Measurements from ENCODE around the gene NCAPD3.
A peak's percentile ranks its signal among the peaks of the same experiment; 100 is the strongest.
"Not testable (repeated sequence)": the region's sequence is repeated elsewhere in the genome, so short reads cannot be mapped to it uniquely, and the experiment has no call there.

NCAPD3 gene

GRCh38 chr11:134138376-134138775 is 85.4 kb downstream of the NCAPD3 start:
- H3K9me3 Mint-ChIP-seq, result peaks cover 6% of the 10 kb centered on the region
- ATAC-seq (ENCODE audit: low read depth) (no peak), DNase-seq (ENCODE audit: low spot score in 2 of 2) (no peak)
- H3K36me3 Mint-ChIP-seq, result peaks cover 21% of the 10 kb centered on the region
- peaks cover 2% of the 10 kb centered on the region for H3K4me1 Mint-ChIP-seq
- peaks cover 3% of the 10 kb centered on the region for H3K27me3 Mint-ChIP-seq
- H3K4me3 Mint-ChIP-seq, result no peak overlapping the region
- H3K27ac Mint-ChIP-seq, result no peak overlapping the region

GRCh38 chr11:134134167-134134566 is 89.6 kb downstream of the NCAPD3 start:
- DNase-seq (ENCODE audit: low spot score in 2 of 2), result no peak
- Mint-ChIP-seq H3K4me3 (no peak overlapping the region), H3K27ac (no peak overlapping the region), H3K27me3 (no peaks in the 10 kb centered on the region), H3K36me3 (peaks cover 15% of the 10 kb centered on the region), H3K9me3 (peaks cover 16% of the 10 kb centered on the region), H3K4me1 (peaks cover under 1% of the 10 kb centered on the region)
- ATAC-seq (ENCODE audit: low read depth), result no peak

GRCh38 chr11:134132808-134133207 is 91.0 kb downstream of the NCAPD3 start:
- no peak for ATAC-seq (ENCODE audit: low read depth)
- DNase-seq (ENCODE audit: low spot score in 2 of 2), result no peak
- H3K36me3 Mint-ChIP-seq, result peaks cover 19% of the 10 kb centered on the region
- H3K4me3 Mint-ChIP-seq, result no peak overlapping the region
- H3K4me1 Mint-ChIP-seq, result peaks cover 2% of the 10 kb centered on the region
- no peak overlapping the region for H3K27ac Mint-ChIP-seq
- peaks cover 18% of the 10 kb centered on the region for H3K9me3 Mint-ChIP-seq
- H3K27me3 Mint-ChIP-seq, result no peaks in the 10 kb centered on the region

- H3K4me1 Mint-ChIP-seq, result peaks cover 5% of the 10 kb centered on the region
- ATAC-seq (ENCODE audit: low read depth), result no peak
- no peak overlapping the region for H3K27ac Mint-ChIP-seq
These were observed 92.0 kb downstream of the NCAPD3 start for GRCh38 chr11:134131628-134132244.

GRCh38 chr11:134126217-134126822 is 97.4 kb downstream of the NCAPD3 start:
- peaks cover 20% of the 10 kb centered on the region for H3K36me3 Mint-ChIP-seq
- H3K4me1 Mint-ChIP-seq, result peaks cover 23% of the 10 kb centered on the region
- H3K27me3 Mint-ChIP-seq, result peaks cover 2% of the 10 kb centered on the region
- H3K4me3 Mint-ChIP-seq, result no peak overlapping the region
- H3K9me3 Mint-ChIP-seq, result peaks cover 3% of the 10 kb centered on the region
- DNase-seq (ENCODE audit: low spot score in 2 of 2), result no peak
- no peak for ATAC-seq (ENCODE audit: low read depth)
- no peak overlapping the region for H3K27ac Mint-ChIP-seq

More at GRCh38 chr11:134131628-134132244, 92.0 kb downstream of the NCAPD3 start:
- Mint-ChIP-seq H3K36me3 (peaks cover 21% of the 10 kb centered on the region), H3K4me3 (no peak overlapping the region), H3K27me3 (no peaks in the 10 kb centered on the region), H3K9me3 (peaks cover 18% of the 10 kb centered on the region)
- no peak for DNase-seq (ENCODE audit: low spot score in 2 of 2)

DNA sequence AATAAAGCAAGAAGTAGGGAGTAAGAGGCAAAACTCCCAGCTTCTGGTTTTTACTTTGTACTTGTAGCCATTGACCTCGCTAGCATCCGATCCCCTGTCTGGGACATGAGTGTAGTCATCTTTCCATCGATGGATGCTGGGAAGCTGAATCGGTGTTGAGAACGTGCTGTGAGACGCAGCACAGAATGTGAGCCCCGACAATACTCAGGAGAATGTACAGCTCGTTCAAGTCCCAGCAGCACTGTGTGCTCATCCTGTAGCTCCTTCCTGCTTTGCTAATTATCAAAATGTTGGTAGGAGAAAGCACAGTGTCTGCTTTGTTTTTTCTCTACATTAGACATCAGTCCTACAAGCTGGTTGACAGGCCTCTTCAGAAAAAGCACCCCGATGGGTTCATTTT is 98.3 kb downstream of the NCAPD3 start:
- H3K27me3 Mint-ChIP-seq, result peaks cover 2% of the 10 kb centered on the region
- no peak overlapping the region for H3K4me3 Mint-ChIP-seq
- peaks cover 2% of the 10 kb centered on the region for H3K9me3 Mint-ChIP-seq
- ATAC-seq (ENCODE audit: low read depth) (no peak), DNase-seq (ENCODE audit: low spot score in 2 of 2) (no peak)
- H3K36me3 Mint-ChIP-seq, result peaks cover 19% of the 10 kb centered on the region
- H3K27ac Mint-ChIP-seq, result peak overlapping the region; percentile 45
- peaks cover 23% of the 10 kb centered on the region for H3K4me1 Mint-ChIP-seq

- H3K4me1 Mint-ChIP-seq, result peaks cover 23% of the 10 kb centered on the region
- H3K27ac Mint-ChIP-seq, result peak overlapping the region; percentile 45
- DNase-seq (ENCODE audit: low spot score in 2 of 2) (no peak), ATAC-seq (ENCODE audit: low read depth) (peak; percentile 46)
- H3K9me3 Mint-ChIP-seq, result peaks cover 2% of the 10 kb centered on the region
- H3K27me3 Mint-ChIP-seq, result peaks cover 2% of the 10 kb centered on the region
- peaks cover 19% of the 10 kb centered on the region for H3K36me3 Mint-ChIP-seq
- H3K4me3 Mint-ChIP-seq, result peak overlapping the region; percentile 58
These were observed 98.9 kb downstream of the NCAPD3 start for GRCh38 chr11:134124660-134125451.

DNA sequence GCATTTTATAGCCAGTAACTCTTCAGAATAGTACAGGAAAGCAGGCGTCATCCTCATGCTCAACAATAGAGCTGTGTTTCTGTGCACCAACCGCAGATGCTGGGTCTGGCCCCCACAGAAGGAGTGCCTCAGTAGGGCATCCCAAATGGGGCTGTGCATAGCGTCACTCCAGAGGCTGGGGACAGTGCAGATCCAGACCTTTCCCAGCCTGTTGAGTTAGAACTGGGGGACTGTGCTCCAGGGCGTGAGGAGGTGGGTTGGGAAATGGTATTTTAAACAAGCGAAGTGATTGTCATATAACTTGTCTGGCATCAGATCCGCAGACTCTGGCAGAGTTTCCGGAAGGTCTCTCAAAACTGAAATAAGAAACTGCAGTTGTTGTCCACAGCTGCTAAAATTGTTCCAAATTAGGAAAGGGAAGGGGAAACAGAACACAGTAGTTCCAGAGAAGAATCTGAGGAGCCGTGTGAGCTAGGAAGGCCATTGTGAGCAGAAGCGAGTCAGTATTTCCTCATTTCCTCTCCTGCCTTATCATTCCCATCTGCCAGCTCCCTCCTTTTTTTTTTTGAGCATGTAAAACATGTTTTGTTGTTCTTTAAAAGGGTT is 102.7 kb downstream of the NCAPD3 start:
- no peak for ATAC-seq (ENCODE audit: low read depth)
- H3K4me1 Mint-ChIP-seq, result peaks cover 23% of the 10 kb centered on the region
- H3K27me3 Mint-ChIP-seq, result peaks cover 4% of the 10 kb centered on the region
- no peak overlapping the region for H3K4me3 Mint-ChIP-seq
- H3K9me3 Mint-ChIP-seq, result no peaks in the 10 kb centered on the region
- H3K36me3 Mint-ChIP-seq, result peaks cover 15% of the 10 kb centered on the region
- no peak for DNase-seq (ENCODE audit: low spot score in 2 of 2)
- H3K27ac Mint-ChIP-seq, result no peak overlapping the region

DNA sequence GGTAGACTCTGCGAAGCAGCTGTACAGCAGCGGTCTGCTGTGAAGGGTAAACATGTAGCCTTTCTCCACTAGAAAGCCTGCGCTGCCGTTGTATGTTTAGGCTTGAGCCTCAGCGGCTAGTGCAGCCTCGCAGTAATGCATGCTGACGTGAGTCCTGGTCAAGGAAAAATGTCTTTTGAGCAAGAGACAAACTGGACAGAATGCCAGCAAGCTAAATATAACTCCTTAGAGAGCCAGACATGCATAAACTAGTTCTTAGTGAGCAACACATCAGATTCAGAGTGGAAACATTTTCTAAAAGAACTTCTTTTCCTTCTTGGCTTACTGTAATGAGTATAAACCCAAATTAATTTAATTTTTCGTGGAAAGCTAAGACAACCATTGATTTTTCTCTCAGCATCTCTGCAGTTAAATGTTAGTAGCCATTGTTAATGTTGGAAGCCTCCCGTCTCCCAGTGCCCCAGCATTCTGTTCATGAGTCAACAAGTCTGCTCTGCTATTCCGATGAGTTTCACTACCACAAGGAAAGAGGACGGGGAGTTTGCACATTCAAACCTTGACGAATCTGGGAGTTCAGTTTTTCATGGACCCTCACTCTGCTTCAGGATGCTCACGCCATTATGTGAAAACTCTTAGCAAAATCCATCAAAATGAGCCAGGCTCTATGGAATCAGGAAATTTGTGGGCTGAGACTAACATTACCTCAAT is 103.5 kb downstream of the NCAPD3 start:
- H3K36me3 Mint-ChIP-seq, result peaks cover 9% of the 10 kb centered on the region
- no peak overlapping the region for H3K27ac Mint-ChIP-seq
- H3K27me3 Mint-ChIP-seq, result peaks cover 3% of the 10 kb centered on the region
- no peaks in the 10 kb centered on the region for H3K9me3 Mint-ChIP-seq
- H3K4me1 Mint-ChIP-seq, result peaks cover 20% of the 10 kb centered on the region
- no peak overlapping the region for H3K4me3 Mint-ChIP-seq
- DNase-seq (ENCODE audit: low spot score in 2 of 2) (no peak), ATAC-seq (ENCODE audit: low read depth) (no peak)

DNA sequence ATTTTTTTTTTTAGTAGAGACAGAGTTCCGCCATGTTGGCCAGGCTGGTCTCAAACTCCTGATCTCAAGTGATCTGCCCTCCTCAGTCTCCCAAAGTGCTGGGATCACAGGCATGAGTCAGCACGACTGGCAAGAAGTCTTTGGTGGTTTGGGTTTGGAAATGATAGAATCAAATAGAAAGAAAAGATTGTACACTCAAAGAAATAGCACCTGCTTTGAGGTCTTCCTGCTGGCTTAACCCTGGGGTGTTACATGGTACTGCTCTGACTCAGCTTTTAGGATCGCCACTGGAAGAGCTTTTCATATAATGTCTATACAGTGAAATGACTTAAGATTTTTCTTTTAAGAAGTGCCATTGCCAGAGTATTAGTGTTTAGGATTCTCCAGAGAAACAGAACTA is 104.7 kb downstream of the NCAPD3 start:
- no peak for DNase-seq (ENCODE audit: low spot score in 2 of 2)
- H3K9me3 Mint-ChIP-seq, result no peaks in the 10 kb centered on the region
- H3K4me1 Mint-ChIP-seq, result peaks cover 16% of the 10 kb centered on the region
- H3K27me3 Mint-ChIP-seq, result peaks cover 3% of the 10 kb centered on the region
- no peak overlapping the region for H3K27ac Mint-ChIP-seq
- no peak for ATAC-seq (ENCODE audit: low read depth)
- no peak overlapping the region for H3K4me3 Mint-ChIP-seq
- H3K36me3 Mint-ChIP-seq, result peaks cover 5% of the 10 kb centered on the region

DNA sequence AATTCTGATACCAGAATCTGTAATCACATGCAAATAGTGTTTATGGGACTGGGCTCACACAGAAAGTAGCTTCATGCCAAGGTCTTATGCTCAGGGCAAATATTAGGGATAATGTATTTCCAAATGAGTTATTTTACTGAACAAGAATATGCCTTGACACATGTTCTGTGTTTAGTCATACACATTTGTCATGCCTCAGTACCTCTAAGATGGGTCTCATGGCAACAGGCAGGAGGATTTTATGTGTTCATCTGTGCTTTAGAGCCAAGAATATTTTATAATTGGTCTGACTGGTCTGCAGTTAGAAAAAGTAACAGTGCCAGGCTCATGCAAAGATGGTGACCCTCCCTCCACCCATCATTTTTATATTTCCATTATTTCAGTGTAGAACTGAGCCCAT is 105.8 kb downstream of the NCAPD3 start:
- ATAC-seq (ENCODE audit: low read depth), result no peak
- peaks cover 2% of the 10 kb centered on the region for H3K36me3 Mint-ChIP-seq
- H3K27me3 Mint-ChIP-seq, result peaks cover 3% of the 10 kb centered on the region

GRCh38 chr11:134116210-134116609 is 107.6 kb downstream of the NCAPD3 start:
- Mint-ChIP-seq H3K36me3 (peaks cover 7% of the 10 kb centered on the region), H3K27me3 (peaks cover 3% of the 10 kb centered on the region), H3K4me3 (no peak overlapping the region), H3K9me3 (no peaks in the 10 kb centered on the region), H3K4me1 (peaks cover 13% of the 10 kb centered on the region), H3K27ac (no peak overlapping the region)
- ATAC-seq (ENCODE audit: low read depth) (no peak), DNase-seq (ENCODE audit: low spot score in 2 of 2) (no peak)

More for the DNA sequence above, 105.8 kb downstream of the NCAPD3 start:
- Mint-ChIP-seq H3K4me3 (no peak overlapping the region), H3K9me3 (no peaks in the 10 kb centered on the region), H3K27ac (no peak overlapping the region), H3K4me1 (peaks cover 13% of the 10 kb centered on the region)
- DNase-seq (ENCODE audit: low spot score in 2 of 2), result no peak

DNA sequence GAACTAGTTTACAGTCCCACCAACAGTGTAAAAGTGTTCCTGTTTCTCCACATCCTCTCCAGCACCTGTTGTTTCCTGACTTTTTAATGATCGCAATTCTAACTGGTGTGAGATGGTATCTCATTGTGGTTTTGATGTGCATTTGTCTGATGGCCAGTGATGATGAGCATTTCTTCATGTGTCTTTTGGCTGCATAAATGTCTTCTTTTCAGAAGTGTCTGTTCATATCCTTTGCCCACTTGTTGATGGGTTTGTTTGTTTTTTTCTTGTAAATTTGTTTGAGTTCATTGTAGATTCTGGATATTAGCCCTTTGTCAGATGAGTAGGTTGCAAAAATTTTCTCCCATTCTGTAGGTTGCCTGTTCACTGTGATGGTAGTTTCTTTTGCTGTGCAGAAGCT is 110.0 kb downstream of the NCAPD3 start:
- H3K4me3 Mint-ChIP-seq; H3K36me3 Mint-ChIP-seq; H3K27ac Mint-ChIP-seq; H3K9me3 Mint-ChIP-seq; DNase-seq (ENCODE audit: low spot score in 2 of 2); ATAC-seq (ENCODE audit: low read depth); H3K27me3 Mint-ChIP-seq: not testable (repeated sequence)
- H3K4me1 Mint-ChIP-seq, result peaks cover 13% of the 10 kb centered on the region

All from memory B cell (primary cell).